22Rv1 (cell line): ENCODE data around the gene RND2.
"Not testable (repeated sequence)": the region's sequence is repeated elsewhere in the genome, so short reads cannot be mapped to it uniquely, and the experiment has no call there.

Source experiments
- CTCF ChIP-seq: fragments of 450-650 bp; IDR thresholded peaks from 2 replicates; pipeline ENCODE4 v1.5.1; 2017; ENCODE audit warnings: mild to moderate bottlenecking
- ZFX ChIP-seq: fragments of 450-650 bp; IDR thresholded peaks from 2 replicates; pipeline ENCODE4 v1.6.1; 2017; ENCODE audit warnings: antibody characterized with exemption, borderline replicate concordance

GRCh38 chr17:42975701-42976100 lies 49.3 kb upstream of the RND2 start:
- not testable (repeated sequence) for TF ChIP-seq CTCF, ZFX
